HG03469 (cell line): ENCODE data around the gene CCDC61.

Experiments
- ATAC-seq: cut with Tn5 transposase; IDR thresholded peaks from one replicate; pipeline ENCODE4 v1.9.1; 2021; ENCODE audit warnings: mild to moderate bottlenecking, moderate library complexity, moderate number of reproducible peaks; ENCODE audit not compliant: unreplicated experiment

Gene CCDC61

GRCh38 chr19:46014941-46015686 lies 19.8 kb downstream of the CCDC61 start:
- no peak for ATAC-seq

GRCh38 chr19:46015687-46016425 lies 20.6 kb downstream of the CCDC61 start:
- no peak for ATAC-seq

DNA sequence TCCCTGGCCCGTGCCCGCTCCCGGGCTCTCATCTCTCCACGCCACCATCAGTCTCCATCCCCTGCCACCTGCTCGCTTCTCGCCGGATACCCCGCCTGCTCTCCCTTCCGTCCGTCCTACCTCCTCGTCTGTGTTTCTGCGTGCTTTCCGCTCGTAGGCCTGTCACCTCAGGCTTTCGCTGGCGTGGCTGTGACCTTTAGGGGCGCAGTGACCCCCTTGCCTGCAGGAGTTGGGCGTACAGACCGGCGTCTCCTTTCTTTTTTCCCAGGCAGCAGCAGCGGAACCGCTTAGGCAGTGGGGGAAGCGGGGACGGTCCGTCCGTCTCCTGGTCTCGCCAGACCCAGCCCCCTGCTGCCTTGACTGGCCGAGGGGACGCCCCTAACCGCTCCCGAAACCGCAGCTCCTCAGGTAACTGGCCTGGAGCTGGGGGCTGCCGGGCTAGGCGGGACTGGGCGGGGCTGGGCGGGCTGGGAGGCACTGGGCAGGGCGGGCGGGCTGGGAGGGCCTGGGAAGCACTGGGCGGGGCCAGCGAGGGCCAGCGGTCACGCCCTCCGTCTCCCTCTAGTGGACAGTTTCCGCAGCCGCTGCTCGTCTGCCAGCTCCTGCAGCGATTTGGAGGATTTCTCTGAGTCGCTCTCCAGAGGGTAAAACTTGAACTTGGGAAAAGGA lies 21.3 kb downstream of the CCDC61 start:
- ATAC-seq = no peak

GRCh38 chr19:46017095-46017429 lies 21.8 kb downstream of the CCDC61 start:
- ATAC-seq = no peak

DNA sequence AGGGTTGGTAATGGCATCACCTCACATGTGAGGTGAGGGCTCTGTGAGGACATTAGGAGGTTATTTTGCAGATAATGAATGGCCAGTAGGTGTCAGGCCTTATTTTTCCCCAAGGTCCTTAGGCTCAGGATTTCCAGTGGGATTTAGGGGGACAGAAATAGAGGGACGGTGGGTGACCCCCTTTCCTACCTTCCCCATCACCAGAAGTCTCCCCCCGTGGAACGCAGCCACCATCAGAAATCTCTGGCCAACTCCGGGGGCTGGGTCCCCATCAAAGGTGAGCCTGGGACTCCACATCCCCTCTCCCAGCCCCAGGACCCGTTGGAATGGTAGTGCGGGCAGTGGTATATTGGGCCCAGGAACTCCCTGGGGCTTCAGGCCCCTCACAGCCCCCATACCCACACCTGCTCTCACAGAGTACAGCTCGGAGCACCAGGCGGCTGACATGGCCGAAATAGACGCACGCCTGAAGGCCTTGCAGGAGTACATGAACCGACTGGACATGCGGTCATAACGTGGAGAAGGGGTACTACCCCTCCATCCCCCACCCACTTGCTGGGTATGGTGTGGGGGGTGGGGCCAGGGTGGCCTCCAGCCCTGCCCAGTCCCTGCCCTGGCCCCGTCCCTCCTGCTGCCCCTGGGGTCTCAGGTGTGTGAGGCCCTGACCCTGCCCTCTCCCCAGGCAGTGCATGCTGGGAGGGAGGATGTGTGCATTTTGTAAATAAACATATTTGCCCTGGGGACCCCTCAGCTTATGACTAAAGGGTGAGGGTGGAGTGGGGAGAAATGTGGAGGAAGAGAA lies 22.8 kb downstream of the CCDC61 start:
- ATAC-seq = no peak

DNA sequence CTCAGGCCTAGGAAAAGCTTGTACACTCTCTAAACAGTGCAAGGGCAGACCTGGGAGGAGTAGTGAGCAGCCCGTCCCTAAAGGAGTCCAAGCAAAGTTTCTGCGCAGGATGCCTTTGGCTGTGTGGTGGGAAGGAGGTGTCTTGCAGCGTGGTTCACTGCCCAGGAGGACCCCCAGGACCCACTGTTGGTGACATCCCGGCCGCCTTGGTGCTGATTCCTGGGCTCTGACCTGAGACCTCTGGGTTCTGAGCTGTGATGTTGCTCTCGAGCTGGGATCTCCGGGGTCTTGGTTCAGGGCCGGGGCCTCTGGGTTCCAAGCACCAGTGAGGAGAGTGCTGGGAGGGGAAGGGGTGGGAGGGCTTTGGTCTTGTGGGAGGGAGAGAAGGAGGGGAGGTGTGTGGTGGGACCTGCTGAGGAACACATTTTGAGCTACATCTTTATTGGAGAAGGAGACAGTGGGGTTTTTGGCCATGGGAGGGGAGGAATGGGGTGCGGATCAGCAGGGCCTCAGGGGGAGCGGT lies 23.5 kb downstream of the CCDC61 start:
- no peak for ATAC-seq

DNA sequence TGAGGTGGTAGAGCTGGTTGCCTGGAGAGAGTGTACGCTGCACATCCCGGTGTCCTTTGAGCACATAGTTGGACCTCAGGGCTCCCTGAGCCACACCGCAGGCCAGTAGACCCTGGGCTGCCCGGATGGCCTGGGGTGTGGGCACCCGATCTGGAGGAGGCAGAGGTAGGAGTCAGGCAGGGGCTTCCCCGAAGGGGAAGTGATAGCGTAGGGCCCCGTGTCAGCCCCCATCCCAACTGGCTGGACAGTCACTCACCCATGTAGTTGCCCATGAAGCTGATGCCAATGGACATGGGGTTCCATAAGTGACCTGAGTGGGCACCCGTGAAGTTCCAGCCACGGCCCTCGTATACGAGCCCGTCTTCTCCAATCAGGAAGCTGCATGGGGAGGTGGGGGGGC lies 24.0 kb downstream of the CCDC61 start:
- no peak for ATAC-seq

GRCh38 chr19:46020819-46021125 lies 25.5 kb downstream of the CCDC61 start:
- ATAC-seq = no peak

GRCh38 chr19:46021531-46022041 lies 26.3 kb downstream of the CCDC61 start:
- no peak for ATAC-seq

GRCh38 chr19:46022061-46022430 lies 26.8 kb downstream of the CCDC61 start:
- no peak for ATAC-seq

GRCh38 chr19:46022431-46023310 lies 27.4 kb downstream of the CCDC61 start, which contains the start of gene PGLYRP1:
Gene PGLYRP1 (minus strand): TSS chr19:46023053. CDS start chr19:46023021, 32 bp downstream.
- ATAC-seq = no peak

DNA sequence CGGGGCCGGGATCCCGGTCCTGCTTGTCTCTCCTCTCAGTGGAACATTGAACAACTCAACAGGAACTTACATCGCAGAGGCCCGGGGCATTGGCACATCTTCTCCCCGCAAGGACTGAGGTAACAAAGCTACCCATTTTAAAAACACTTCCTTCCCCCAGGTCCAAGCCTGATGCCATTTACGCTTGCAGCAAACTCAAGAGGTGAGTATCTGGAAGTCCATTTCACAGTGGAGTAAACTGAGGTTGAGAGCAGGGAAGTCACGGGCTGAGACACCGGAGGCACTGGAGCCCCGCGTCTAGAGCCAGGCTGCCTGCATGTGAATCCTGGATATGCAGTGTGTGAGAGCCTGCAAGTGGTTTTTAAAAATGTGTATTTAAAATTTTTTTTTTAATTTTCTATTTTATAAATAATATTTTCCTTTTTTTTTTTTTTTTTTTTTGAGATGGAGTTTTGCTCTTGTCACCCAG lies 28.1 kb downstream of the CCDC61 start:
- no peak for ATAC-seq

- ATAC-seq = no peak
Measured at GRCh38 chr19:46025835-46026234, 30.6 kb downstream of the CCDC61 start.

- ATAC-seq = no peak
Measured at GRCh38 chr19:46030812-46031550, 35.7 kb downstream of the CCDC61 start.

GRCh38 chr19:46031781-46032596 lies 36.7 kb downstream of the CCDC61 start:
- ATAC-seq = no peak

DNA sequence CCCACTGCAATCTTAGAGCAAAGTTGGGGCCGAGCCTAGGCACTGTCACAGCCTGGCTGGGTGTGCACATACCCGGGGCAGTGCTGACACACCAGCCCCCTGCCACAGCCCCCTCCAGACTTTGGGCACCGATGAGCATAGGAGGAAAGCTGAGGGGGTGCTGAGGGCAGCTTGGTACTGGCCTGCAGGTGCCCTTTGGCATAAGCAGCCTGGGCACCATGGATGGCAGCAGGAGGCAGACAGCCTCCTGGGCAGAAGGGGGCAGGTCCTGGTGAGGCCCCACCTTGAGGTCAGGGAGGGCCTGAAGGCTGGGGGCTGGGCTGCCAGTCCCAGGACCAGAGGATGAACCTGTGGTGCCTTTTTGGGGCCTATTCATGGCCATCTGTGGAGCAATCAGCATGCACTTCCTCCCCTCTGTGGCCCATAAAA lies 37.3 kb downstream of the CCDC61 start:
- ATAC-seq = no peak

- ATAC-seq = no peak
Measured at GRCh38 chr19:46033401-46033800, 38.1 kb downstream of the CCDC61 start.

DNA sequence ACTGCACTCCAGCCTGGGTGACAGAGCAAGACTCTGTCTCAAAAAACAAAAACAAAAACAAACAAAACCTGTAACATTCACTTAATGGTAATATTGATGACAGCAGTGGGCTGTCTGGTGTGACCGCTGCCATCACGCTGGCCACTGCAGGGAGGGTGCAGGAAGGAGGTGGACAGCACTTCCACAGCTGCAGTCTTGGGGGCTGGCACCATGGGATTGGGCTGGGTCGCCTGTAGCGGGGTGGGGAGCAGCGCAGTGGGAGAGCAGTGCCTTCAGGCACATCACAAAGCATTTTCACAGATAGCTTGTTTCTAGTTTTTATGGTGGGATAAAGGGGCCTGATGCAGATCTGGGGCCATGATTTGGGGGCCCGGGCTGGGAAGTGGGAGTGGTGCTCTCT lies 40.3 kb downstream of the CCDC61 start:
- no peak for ATAC-seq
